ENCODE data around the gene MVD. TPM values are rescaled to one million over a fixed set of nuclear protein-coding genes. Genes with fewer than 3 reads are reported as not detected.
A peak's percentile ranks its signal among the peaks of the same experiment; 100 is the strongest.

MVD gene
- total and polyA plus RNA-seq, 2 of the 13 experiments (the other 11 are each of a cell fraction or from before 2014, with no cell fraction given) = 28.1 to 187 TPM

DNA sequence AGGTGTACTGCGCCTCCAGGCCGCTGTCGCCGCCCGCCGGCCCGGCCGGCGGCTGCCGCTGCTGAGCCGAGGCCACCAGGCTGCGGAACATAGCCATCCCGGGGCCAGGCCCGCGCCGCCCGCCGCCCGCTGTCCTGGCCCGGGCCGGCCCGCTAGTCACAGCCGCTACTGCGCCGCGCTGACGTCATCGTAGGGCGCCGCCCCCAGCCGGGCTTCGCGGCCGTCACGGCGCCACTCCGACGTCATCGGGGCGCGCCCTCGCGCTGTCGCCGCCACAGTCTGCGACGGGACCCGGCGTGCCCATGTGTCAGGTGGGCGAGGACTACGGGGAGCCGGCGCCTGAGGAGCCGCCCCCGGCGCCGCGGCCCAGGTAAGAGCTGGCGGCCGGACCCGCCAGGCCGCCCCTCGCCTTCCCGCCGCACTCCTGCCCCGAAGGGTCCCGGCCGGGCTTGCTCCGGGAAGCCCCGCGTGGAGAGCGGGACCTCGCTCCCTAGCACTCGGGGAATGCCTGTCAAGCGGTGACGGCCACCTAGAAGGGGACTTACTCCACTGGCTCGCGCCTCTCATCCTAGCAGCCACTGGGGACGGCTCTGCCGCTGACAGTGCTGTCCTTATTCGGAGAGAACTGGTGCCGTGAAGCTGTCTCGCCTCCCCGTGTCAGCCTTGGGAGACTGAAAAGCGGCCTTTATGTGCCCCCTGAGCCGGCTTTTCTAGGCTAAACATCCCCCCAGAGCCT, 43.5 kb upstream of the MVD start, which contains the start of the genes CTU2 and RNF166 (continued):
- TF ChIP-seq, protein P1, sequence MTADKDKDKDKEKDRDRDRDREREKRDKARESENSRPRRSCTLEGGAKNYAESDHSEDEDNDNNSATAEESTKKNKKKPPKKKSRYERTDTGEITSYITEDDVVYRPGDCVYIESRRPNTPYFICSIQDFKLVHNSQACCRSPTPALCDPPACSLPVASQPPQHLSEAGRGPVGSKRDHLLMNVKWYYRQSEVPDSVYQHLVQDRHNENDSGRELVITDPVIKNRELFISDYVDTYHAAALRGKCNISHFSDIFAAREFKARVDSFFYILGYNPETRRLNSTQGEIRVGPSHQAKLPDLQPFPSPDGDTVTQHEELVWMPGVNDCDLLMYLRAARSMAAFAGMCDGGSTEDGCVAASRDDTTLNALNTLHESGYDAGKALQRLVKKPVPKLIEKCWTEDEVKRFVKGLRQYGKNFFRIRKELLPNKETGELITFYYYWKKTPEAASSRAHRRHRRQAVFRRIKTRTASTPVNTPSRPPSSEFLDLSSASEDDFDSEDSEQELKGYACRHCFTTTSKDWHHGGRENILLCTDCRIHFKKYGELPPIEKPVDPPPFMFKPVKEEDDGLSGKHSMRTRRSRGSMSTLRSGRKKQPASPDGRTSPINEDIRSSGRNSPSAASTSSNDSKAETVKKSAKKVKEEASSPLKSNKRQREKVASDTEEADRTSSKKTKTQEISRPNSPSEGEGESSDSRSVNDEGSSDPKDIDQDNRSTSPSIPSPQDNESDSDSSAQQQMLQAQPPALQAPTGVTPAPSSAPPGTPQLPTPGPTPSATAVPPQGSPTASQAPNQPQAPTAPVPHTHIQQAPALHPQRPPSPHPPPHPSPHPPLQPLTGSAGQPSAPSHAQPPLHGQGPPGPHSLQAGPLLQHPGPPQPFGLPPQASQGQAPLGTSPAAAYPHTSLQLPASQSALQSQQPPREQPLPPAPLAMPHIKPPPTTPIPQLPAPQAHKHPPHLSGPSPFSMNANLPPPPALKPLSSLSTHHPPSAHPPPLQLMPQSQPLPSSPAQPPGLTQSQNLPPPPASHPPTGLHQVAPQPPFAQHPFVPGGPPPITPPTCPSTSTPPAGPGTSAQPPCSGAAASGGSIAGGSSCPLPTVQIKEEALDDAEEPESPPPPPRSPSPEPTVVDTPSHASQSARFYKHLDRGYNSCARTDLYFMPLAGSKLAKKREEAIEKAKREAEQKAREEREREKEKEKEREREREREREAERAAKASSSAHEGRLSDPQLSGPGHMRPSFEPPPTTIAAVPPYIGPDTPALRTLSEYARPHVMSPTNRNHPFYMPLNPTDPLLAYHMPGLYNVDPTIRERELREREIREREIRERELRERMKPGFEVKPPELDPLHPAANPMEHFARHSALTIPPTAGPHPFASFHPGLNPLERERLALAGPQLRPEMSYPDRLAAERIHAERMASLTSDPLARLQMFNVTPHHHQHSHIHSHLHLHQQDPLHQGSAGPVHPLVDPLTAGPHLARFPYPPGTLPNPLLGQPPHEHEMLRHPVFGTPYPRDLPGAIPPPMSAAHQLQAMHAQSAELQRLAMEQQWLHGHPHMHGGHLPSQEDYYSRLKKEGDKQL (CRISPR knock-in tag; IDR thresholded peaks at IDR 0.05; ENCODE audit: low read depth) = 0 out of 2 replicates have a peak, but pooled peaks have one; percentile 51
- TF ChIP-seq KDM3A (CRISPR knock-in tag; IDR thresholded peaks at IDR 0.05; ENCODE audit: low read depth) (peak; percentile 61; the same call in 1 of the 2 replicates), RFX5 (IDR thresholded peaks at IDR 0.05; ENCODE audit: low read depth, low read length) (peak; percentile 82), RBAK (CRISPR knock-in tag; IDR thresholded peaks at IDR 0.05) (no peak), KAT7 (CRISPR knock-in tag; IDR thresholded peaks at IDR 0.05; ENCODE audit: borderline replicate concordance) (0 out of 2 replicates have a peak, but pooled peaks have one; percentile 81), CC2D1A (CRISPR knock-in tag; IDR thresholded peaks at IDR 0.05) (no peak), ZNF253 (CRISPR knock-in tag; IDR thresholded peaks at IDR 0.05; ENCODE audit: borderline replicate concordance) (no peak), REPIN1 (CRISPR knock-in tag; IDR thresholded peaks at IDR 0.05; ENCODE audit: borderline replicate concordance, low read depth) (peak; percentile 81; the same call in 1 of the 2 replicates), ZBTB3 (CRISPR knock-in tag; IDR thresholded peaks at IDR 0.05; ENCODE audit: borderline replicate concordance, low read depth) (peak; percentile 70; the same call in 1 of the 2 replicates), PHF21A (CRISPR knock-in tag; IDR thresholded peaks at IDR 0.05) (peak; percentile 47; the same call in 1 of the 2 replicates), ZNF225 (CRISPR knock-in tag; IDR thresholded peaks at IDR 0.05) (peak; percentile 72; the same call in 1 of the 2 replicates), ZNF556 (CRISPR knock-in tag; IDR thresholded peaks at IDR 0.05; ENCODE audit: borderline replicate concordance) (no peak; the same call in 1 of the 2 replicates)
- TF ChIP-seq, protein P2, sequence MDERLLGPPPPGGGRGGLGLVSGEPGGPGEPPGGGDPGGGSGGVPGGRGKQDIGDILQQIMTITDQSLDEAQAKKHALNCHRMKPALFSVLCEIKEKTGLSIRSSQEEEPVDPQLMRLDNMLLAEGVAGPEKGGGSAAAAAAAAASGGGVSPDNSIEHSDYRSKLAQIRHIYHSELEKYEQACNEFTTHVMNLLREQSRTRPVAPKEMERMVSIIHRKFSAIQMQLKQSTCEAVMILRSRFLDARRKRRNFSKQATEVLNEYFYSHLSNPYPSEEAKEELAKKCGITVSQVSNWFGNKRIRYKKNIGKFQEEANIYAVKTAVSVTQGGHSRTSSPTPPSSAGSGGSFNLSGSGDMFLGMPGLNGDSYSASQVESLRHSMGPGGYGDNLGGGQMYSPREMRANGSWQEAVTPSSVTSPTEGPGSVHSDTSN (CRISPR knock-in tag; IDR thresholded peaks at IDR 0.05) = no peak
- TF ChIP-seq, protein P3, sequence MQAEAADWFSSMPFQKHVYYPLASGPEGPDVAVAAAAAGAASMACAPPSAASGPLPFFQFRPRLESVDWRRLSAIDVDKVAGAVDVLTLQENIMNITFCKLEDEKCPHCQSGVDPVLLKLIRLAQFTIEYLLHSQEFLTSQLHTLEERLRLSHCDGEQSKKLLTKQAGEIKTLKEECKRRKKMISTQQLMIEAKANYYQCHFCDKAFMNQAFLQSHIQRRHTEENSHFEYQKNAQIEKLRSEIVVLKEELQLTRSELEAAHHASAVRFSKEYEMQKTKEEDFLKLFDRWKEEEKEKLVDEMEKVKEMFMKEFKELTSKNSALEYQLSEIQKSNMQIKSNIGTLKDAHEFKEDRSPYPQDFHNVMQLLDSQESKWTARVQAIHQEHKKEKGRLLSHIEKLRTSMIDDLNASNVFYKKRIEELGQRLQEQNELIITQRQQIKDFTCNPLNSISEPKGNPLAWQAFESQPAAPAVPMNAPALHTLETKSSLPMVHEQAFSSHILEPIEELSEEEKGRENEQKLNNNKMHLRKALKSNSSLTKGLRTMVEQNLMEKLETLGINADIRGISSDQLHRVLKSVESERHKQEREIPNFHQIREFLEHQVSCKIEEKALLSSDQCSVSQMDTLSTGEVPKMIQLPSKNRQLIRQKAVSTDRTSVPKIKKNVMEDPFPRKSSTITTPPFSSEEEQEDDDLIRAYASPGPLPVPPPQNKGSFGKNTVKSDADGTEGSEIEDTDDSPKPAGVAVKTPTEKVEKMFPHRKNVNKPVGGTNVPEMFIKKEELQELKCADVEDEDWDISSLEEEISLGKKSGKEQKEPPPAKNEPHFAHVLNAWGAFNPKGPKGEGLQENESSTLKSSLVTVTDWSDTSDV (CRISPR knock-in tag; IDR thresholded peaks at IDR 0.05) = peak; percentile 74; the same call in 1 of the 2 replicates
- TF ChIP-seq, protein P4, sequence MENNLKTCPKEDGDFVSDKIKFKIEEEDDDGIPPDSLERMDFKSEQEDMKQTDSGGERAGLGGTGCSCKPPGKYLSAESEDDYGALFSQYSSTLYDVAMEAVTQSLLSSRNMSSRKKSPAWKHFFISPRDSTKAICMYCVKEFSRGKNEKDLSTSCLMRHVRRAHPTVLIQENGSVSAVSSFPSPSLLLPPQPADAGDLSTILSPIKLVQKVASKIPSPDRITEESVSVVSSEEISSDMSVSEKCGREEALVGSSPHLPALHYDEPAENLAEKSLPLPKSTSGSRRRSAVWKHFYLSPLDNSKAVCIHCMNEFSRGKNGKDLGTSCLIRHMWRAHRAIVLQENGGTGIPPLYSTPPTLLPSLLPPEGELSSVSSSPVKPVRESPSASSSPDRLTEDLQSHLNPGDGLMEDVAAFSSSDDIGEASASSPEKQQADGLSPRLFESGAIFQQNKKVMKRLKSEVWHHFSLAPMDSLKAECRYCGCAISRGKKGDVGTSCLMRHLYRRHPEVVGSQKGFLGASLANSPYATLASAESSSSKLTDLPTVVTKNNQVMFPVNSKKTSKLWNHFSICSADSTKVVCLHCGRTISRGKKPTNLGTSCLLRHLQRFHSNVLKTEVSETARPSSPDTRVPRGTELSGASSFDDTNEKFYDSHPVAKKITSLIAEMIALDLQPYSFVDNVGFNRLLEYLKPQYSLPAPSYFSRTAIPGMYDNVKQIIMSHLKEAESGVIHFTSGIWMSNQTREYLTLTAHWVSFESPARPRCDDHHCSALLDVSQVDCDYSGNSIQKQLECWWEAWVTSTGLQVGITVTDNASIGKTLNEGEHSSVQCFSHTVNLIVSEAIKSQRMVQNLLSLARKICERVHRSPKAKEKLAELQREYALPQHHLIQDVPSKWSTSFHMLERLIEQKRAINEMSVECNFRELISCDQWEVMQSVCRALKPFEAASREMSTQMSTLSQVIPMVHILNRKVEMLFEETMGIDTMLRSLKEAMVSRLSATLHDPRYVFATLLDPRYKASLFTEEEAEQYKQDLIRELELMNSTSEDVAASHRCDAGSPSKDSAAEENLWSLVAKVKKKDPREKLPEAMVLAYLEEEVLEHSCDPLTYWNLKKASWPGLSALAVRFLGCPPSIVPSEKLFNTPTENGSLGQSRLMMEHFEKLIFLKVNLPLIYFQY (CRISPR knock-in tag; IDR thresholded peaks at IDR 0.05; ENCODE audit: borderline replicate concordance) = peak; percentile 98

Data from HepG2 (cell line).